Measurements from ENCODE around the gene FAM193B.

Gene FAM193B

DNA sequence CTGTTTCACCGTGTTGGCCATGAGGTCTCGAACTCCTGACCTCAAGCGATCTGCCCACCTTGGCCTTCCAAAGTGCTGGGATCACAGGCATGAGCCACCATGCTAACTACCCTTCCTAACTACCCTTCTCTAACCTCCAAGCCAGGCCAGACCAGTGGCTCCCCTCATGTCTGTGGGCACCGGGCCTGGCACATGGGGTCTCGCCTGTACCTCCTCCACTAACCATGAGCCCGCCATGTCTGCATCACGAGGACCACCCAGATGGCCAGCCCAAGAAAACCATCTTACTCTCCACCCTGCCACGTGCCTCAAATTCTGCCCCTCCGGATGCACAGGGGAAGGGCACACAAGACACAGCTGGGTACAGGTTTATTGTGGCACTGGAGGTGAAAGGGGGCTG lies 71.3 kb downstream of the FAM193B start:
- no peak for DNase-seq

DNA sequence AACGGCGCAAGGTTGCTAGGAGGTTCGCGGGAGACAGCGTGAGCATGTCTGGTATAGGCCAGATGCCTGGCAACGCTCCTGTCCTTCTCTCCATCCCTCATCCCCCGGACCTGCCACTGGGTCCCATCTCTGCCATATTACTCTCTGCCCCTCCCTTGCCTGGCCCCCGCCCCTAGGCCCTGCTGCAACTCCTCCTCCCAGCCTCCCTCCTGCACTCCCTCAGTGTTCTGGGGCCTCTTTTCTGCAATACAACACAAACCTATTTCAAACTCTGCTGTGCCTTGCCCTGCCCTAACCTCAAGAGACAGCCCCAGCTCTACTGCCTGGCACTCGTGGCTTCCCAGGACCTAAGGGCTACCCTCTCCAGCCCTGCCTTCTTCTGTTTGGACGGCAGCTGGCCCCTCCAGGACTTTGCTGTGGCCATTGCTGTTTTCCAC lies 72.0 kb downstream of the FAM193B start:
- DNase-seq, result no peak

DNA sequence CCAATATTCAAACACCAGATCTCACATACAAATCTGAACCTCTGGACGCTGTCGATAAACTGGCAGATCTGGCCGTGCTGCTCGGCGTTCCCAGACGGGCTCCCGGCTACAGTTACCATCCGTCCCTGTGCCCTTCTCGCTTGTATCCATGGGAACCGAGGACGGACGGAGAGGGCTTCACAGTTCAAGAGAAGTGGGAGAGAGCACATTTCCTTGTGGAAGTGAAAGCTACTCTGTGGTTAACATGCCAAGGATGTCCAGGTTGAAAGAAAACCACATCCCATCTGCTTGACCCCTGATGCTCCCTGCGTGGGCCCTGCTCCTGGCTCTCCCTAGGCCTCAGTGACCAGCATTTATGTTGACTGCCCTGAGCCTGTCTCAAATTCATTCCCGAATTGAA lies 74.6 kb downstream of the FAM193B start:
- no peak for DNase-seq

DNA sequence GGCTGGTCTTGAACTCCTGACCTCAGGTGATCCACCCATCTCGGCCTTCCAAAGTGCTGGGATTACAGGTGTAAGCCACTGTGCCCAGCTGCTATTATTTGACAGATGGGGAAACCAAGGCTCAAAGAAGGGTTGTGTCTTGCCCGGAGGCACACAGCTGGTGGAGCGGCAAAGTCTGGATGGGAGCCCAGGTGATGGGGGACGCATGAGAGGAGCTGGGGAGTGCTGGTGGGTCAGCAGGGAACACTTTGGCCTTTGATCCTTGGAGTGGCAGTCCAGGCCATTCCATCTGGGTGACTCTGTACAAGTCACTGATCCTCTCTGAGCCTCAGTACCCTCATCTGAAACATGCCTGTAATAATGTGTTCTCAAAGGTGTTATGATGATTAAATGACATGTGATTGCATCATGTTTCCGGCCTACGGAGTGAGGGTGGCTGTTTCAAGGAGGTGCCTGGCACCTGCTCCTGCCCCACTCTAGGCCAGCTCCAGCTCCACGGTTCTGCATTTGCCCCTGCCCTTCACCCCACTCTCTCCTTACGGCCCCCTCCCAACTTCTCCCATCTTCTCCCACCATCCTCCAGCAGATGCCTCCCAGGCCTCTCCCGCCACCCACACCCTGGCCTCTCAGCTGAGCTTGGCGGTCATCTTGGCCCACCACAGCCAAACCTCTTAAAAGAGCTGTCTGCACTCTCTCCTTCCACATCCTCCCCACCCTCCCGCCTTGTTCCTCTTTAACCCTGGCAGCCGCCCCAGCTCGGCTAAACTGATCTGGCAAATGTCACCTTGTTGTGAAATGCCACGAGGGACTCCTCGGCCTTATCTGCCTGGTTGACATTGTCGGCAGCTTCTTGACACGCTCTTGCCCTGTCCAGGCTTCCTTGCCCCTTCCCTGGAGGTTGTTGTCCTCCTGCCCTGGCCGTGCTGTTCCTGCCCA lies 75.4 kb downstream of the FAM193B start:
- no peak for DNase-seq

DNA sequence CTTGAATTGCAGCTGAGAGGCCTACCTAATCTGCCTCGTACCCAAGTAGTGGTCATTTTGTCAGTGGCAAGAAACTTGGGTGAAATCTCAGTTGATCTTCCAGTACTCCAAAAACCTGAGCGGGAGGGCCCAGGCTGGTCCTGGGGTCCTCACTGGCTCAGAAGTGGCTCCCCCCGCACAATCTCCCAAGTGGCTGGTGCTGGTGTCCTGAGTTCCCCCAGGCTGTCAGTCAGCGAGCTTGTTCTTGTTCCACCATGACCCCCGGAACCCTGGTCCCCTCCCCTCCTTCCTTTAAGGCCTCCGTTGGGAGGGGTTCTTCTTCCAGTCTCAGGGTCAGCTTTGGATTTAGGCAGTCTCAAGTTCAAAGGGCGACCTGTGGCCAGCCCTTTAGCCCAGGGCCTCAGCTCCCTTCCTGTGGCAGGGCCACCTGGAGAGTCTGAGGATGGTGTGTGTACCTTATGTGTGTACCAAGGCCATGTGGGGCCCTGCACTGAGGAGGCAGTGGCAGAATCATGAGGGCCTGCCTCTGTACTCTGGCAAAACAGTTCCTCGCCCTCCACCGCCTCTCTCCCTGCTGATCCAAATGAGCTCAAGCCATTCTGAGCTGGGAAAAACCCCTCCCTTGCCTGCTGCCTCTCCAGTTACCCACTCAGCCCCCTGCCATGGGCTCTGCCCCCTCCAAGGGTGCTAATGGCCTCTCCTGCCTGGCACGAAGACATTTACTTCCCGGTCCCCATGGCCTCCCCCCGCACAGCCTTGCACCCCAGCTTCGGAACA lies 76.5 kb downstream of the FAM193B start:
- no peak for DNase-seq

DNA sequence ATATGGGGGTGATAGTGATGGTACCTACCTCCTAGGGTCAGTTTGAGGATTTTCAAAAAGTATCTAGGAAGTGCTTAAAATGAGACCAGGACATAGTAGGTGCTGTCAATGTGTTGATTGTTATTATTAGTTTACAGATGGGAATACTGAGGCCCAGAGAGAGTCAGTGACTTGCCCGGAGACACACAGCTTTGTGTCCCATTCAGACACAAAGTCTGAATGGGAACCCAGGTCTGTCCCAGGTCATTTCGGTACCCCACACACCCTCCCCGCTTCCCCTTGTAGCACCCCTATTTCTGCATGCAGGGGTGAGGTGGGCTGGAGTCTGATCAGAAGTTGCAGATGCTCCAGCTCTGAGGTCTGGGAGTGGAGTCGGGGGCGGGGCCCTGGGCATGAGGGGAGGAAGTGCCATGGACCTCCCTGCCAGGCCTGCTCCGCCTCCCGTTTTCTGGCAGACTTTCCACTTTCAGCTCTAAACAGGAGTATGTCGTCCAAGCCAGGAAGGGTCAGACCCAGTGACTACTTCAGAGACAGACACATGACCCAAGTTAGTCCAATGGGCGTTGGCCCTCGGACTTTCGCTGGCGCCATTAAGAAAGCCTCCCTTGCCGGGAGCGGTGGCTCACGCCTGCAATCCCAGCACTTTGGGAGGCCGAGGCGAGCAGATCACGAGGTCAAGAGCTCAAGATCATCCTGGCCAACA lies 77.7 kb downstream of the FAM193B start:
- DNase-seq, result no peak

DNA sequence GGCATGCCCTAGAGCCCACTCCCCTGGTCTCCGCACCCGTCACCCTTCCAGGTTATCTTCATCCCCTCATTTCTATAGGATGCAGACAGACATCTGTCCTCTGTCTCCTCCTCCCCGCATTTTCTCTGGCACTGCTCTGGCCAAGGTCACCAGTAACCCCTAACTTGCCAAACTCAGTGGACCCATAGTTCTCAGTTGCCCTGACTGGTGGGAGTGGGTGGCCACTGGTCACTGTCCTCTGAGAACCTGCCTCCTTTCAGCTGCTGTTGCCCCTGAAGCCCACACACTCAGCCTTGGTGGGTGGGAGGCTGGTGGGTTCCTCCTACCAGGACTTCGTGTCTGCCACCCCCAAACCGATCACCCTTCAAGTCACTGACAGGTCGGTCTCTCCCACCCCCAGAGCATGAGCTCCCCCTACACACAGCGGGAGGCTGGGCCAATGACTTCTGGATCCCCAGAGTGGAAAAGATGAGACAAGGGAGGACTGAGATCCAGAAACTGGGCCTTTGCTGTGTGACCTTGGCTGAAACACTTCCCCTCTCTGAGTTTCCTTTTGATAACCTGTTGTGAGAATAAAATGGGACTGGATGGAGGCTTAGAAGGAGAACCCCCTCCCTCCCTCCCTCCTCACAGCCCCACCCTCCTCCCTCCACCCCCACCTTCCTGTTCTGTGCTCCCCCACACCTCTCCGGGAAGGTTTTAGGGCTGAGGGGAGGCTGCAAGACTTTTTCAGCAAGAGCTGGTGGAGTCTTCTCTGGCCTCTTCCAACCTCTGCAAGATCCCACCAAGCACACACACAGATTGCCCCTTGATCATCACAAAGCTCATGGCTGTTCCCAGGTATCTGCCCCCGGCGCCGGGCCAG lies 78.6 kb downstream of the FAM193B start:
- no peak for DNase-seq

DNA sequence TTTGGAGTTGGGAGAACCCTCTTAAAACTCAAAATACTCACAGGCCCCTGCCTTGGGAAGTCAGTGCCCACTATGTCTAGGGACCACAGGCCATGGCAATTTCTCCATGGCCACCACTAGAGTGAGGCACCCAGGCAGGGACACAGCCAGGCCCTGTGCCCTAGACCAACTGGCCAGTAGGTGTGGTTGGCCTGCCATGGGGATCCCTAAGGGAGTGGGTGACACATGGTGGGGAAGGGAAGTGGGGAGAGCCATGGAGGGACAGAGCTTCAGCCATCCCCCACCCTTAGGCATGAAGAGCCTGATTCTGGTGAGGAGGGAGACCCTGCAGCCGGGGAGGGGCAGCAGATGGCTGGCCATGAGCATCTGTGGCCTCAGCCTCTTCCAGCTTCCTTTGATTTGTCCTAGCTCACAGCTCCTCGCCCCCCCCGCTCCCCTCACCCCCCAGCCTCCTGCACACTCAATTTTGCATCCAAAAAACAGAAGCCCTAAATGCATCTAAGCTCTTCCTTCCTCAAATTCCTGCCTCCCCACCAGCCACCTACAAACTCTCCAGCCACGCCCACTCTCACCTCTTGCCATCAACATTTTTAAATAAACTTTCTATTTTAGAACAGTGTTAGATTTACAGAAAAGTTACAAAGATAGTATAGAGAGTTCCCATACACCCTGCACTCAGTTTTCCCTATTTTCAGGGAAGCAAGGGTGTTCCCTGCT lies 79.4 kb downstream of the FAM193B start:
- DNase-seq, result no peak

DNA sequence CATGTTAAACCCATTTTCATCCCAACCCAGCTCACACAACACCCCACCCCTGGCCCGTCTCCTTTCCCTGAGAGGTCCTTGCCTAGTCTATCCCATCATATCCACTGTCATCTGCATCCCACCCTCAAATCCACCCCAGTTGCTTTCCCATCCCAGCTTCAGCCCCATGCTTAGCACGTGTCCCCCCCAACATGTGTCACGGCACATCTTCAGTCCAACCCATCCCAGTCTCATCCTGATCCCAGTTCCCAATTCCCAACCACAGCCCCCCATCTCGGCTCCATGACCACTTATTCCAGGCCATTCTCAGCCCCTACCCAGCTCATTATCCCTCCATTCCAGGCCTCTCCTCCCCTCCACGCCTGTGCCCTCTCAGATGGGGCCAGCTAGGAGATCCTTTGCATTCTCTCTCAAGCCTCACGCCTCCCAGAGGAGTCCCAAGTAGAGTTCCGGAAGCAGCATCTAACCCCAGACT lies 80.3 kb downstream of the FAM193B start:
- no peak for DNase-seq

DNA sequence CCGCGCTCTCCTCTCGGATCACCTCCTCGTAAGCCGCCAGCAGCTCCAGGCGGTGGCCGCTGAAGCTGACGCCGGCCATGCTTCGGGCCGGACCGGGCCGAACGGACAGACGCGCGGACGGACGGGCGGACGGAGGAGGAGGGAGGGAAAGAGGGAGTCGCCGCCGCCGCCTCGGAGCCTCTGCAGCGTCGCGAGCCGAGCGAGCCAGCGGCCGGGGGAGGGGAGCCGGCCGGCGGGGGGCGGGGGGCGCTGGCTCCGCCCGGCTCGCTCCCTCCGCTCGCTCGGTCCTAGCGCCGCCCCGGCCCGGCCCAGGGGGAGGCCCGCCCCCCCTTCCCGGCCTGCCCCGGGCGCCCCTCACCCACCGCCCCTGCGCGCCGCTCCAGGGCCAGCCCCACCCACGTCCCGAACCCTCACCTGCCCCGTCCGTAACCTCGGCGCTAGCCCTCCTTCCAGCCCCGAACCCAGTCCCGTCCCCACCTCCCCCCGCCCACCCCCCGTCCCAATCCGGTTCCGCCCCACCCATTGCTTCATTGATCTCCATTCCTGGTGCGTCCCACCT lies 80.8 kb downstream of the FAM193B start, which contains the start of gene DBN1:
DBN1 (minus strand) TSS at position 192 of the 559 bp plus-strand sequence; CDS start at position 79, 113 bp downstream.
- DNase-seq, result peak in 1 of 4 experiments; percentile 17

DNA sequence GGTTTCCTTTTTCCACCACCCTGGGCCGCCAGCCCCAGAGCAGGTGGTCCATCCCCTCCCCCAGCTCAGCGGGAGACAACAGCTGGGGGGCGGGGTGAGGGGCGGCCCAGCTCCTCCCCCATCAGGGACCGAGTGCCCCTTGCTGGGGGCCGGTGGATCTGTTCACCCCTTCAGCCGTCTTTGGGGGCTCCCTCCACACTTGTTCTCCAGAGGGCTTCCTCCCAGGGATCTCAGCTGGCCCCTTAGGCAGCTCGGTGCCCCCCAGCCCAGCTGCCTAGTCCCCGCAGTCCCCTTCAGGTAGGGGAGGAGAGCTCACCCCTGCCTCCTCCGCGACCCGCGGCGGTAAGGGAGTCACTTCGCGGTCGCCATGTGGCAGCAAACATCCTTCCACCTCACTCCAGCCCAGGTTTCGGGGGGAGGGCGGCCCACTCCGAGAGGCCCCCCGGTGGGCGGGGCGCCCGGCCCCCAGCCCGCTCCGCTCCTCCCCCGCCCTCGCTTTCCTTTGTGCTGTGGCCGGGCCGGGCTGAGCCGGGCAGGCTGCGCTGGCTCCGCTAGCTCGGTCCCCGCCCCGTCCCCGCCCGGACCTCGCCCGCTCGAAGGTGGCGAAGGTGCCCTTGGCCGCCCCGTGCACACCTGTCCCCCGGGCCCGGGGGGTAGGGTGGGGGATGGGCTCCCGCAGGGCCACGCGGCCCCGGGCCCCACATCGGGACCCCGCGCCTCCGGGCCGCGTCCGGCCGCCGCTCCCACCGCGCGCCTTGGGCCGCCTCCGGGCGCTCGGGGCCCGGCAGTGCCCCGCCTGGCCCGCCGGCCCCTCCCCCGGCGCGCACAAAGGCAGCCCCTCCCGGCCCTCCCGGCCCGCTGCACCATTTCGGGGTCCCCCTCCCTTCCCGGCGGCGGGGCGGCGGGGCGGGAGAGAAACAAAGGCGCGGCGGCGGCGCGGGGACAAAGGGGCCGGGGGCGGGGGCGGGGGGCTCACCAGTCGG lies 81.6 kb downstream of the FAM193B start:
- peak in 1 of 4 experiments; percentile 36 for DNase-seq

DNA sequence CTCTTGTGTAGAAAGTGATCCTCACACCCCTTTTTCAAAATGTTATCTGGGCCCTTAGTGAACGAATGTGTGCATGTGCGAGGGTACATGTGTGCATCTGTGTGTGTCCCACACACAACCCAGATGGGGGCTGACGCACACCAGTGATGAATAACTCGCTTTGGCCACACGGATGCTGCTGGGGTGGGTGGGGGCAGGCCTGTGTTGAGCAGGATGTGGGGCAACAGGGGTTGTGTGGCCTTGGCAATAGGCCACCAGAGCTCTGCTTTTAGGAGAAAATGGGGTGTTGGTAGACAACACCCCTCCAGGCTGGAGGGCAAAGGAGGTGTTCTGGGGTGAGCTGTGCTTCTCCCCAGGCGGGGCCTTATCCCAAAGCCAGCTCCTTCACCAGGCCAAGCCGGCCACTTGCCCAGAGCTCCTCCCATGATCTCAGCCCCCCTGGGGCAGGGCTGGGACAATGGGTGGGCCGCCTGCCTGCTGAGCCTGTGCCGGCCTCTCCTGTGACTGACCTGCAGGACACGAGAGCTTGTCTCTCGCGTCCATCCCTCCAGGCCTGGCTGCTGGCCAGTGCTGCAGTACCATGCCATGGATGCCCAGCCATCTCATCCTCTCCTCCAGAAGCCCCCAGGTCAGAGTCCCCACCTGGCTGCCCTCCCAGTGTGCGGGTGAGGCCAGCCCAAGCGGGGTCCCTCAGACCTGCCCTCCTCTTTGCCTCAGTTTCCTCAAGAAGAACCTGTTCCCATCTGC lies 82.6 kb downstream of the FAM193B start:
- no peak for DNase-seq

DNA sequence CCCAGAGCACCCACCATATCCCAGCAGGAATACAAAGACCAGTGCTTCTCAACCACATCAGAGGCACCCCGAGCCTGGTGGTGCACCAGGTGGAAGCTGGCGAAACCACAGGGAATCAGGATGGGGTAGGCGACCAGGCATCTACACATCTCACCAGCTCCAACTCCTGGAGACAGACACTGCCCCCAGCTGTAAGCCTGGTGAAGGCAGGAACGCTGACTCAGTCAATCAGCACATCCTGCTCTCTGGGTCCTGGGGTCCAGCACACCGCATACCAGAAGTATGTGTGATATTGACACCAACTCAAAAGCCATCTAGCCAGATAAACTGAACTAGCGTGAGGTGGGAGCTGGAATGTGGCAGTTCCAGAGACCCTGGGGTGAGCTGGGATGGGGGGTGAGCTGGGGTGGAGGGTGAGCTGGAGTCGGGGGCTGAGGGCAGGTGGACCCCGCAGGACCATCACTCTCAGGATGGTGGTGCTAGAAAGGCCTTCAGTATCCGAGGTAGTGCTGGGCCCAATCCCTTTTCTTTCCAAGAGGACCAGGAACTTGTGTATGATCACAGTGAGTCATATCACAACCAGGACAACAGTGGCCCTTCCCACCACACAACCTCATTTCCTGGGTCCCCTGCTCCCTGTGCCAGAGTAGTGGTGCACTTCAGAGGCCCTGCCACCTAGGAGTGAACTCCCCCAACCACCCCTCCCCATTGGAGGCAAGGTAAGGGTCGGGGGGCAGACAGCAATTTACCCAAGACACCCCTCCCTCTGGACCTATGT lies 83.4 kb downstream of the FAM193B start:
- no peak for DNase-seq

All from activated naive CD4-positive, alpha-beta T cell (primary cell).